HepG2 (cell line): Measurements from ENCODE around the gene CDK5RAP2. TPM values are rescaled to one million over a fixed set of nuclear protein-coding genes. Genes with fewer than 3 reads are reported as not detected.

Experiments used
- ATAC-seq: fragments of 200-7000 bp; cut with Tn5 transposase; 3 replicates; pipeline ENCODE4 v1.9.1; 2020; ENCODE audit warnings: mild to moderate bottlenecking, moderate library complexity
- BruUV-seq: library from RNA; stranded (reverse); fragments of 400-500 nt; replicated peaks from 2 replicates; lab custom pipeline; 2021; lab: Mats Ljungman, UMichigan
- CTCF ChIA-PET: fragments of 300-600 bp; formaldehyde crosslinking; extraction: SDS; loops from one replicate; lab custom pipeline; 2021; ENCODE audit warnings: low total read pairs, inconsistent platforms, low intra/inter-chr PET ratio; lab: Yijun Ruan, JAX
- POLR2A ChIA-PET: fragments of 350-600 bp; sonication (Branson Sonifier 250); formaldehyde crosslinking; loops from one replicate; lab custom pipeline; 2020; ENCODE audit warnings: antibody characterized with exemption, inconsistent platforms; lab: Yijun Ruan, JAX
- DNase-seq: peaks from one replicate; pipeline ENCODE4 v3.0.0-alpha.2; 2015; ENCODE audit warnings: low spot score
- FAIRE-seq: peaks from 3 replicates; lab custom pipeline; 2011; peaks lifted over from hg19 to GRCh38; lab: Jason Lieb, UNC
- H2AFZ ChIP-seq: one replicate; pipeline ENCODE4 v1.6.1; 2011; ENCODE audit warnings: low read length, inconsistent platforms
- H3K27ac ChIP-seq: fragments of 300-600 bp; 3 replicates; pipeline ENCODE4 v1.8.0; 2011; ENCODE audit warnings: mixed run types, mild to moderate bottlenecking, mixed read lengths, low read length, inconsistent platforms; ENCODE audit not compliant: insufficient read depth; ENCODE audit errors: extremely low read length
- H3K27me3 ChIP-seq, 2 experiments: fragments of 200-600 bp in 1 of 2; 2 replicates in 1 of 2; 3 replicates in 1 of 2; pipeline versions ENCODE4 v1.6.0 to v1.8.0; 2011; ENCODE audit warnings: low read length in 2 of 2, mild to moderate bottlenecking in 2 of 2, moderate library complexity in 2 of 2, inconsistent platforms in 1 of 2; ENCODE audit not compliant: insufficient read depth in 2 of 2, control insufficient read depth in 1 of 2
- H3K36me3 ChIP-seq, 2 experiments: fragments of 200-600 bp in 1 of 2; replicated peaks in 1 of 2; 2 replicates in 1 of 2; 3 replicates in 1 of 2; pipeline versions ENCODE4 v1.5.1 to v1.8.0; 2011; ENCODE audit warnings: low read length in 2 of 2, inconsistent platforms in 1 of 2; ENCODE audit not compliant: insufficient read depth in 2 of 2, control insufficient read depth in 1 of 2
- H3K4me1 ChIP-seq: 2 replicates; pipeline ENCODE4 v1.5.1; 2012; ENCODE audit warnings: low read length, inconsistent platforms; ENCODE audit not compliant: insufficient read depth
- H3K4me2 ChIP-seq: 2 replicates; pipeline ENCODE4 v1.6.0; 2011; ENCODE audit warnings: low read depth, low read length, inconsistent platforms
- H3K4me3 ChIP-seq, 3 experiments: fragments of 200-600 bp in 1 of 3; sonication (generic), shearing (Covaris generic) in 1 of 3; replicated peaks in 1 of 3; 2 replicates each; pipeline ENCODE4 v1.5.1; 2011 to 2016; ENCODE audit warnings: low read length in 3 of 3, inconsistent platforms in 2 of 3, low read depth in 2 of 3, mild to moderate bottlenecking in 2 of 3, control low read depth in 1 of 3, mixed read lengths in 1 of 3; ENCODE audit not compliant: insufficient read depth in 1 of 3
- H3K79me2 ChIP-seq: one replicate; pipeline ENCODE4 v1.6.1; 2011; ENCODE audit warnings: low read length, inconsistent platforms; ENCODE audit not compliant: insufficient read depth
- H3K9ac ChIP-seq: 2 replicates; pipeline ENCODE4 v1.6.0; 2011; ENCODE audit warnings: mild to moderate bottlenecking, low read depth, low read length, inconsistent platforms; ENCODE audit not compliant: insufficient read depth
- H3K9me3 ChIP-seq: 2 replicates; pipeline ENCODE4 v1.5.1; 2012; ENCODE audit warnings: mild to moderate bottlenecking, low read length
- H4K20me1 ChIP-seq: 2 replicates; pipeline ENCODE4 v1.6.0; 2011; ENCODE audit warnings: inconsistent platforms, mild to moderate bottlenecking, low read length, moderate library complexity; ENCODE audit not compliant: insufficient read depth
- ATRX ChIP-seq: sonication (generic); formaldehyde crosslinking; IDR thresholded peaks from 2 replicates; pipeline ENCODE4 v1.4.0; 2020; ENCODE audit warnings: missing genetic modification reagents, borderline replicate concordance
- CBX2 ChIP-seq, 2 experiments: fragments of 200-600 bp in 1 of 2; sonication (generic); formaldehyde crosslinking in 1 of 2; IDR thresholded peaks; 2 replicates each; pipeline versions ENCODE4 v1.7.0 to v1.8.1; 2018 to 2022; ENCODE audit warnings: low read depth in 2 of 2, low read length in 1 of 2, mild to moderate bottlenecking in 1 of 2, missing genetic modification reagents in 1 of 2
- GMEB2 ChIP-seq: IDR thresholded peaks from 2 replicates; pipeline ENCODE4 v1.6.1; 2016; ENCODE audit warnings: missing biosample characterization, missing genetic modification reagents, low read depth
- TBP ChIP-seq: sonication (generic); formaldehyde crosslinking; IDR thresholded peaks from 2 replicates; pipeline ENCODE4 v1.5.0; 2020; ENCODE audit warnings: missing genetic modification reagents
- ZHX1 ChIP-seq: sonication (generic); formaldehyde crosslinking; IDR thresholded peaks from 2 replicates; pipeline ENCODE4 v1.8.1; 2022; ENCODE audit warnings: low read depth, mild to moderate bottlenecking, missing genetic modification reagents
- ZNF446 ChIP-seq: sonication (generic); formaldehyde crosslinking; IDR thresholded peaks from 2 replicates; pipeline ENCODE4 v1.5.0; 2020; ENCODE audit warnings: mild to moderate bottlenecking, missing genetic modification reagents
- ZNF468 ChIP-seq: sonication (generic); formaldehyde crosslinking; IDR thresholded peaks from 2 replicates; pipeline ENCODE4 v1.8.0; 2022; ENCODE audit warnings: mild to moderate bottlenecking, moderate library complexity, missing genetic modification reagents
- WGBS: methylation state at CpG from one replicate; pipeline ENCODE4 v1.1.6; 2017; ENCODE audit warnings: low lambda C conversion rate; 5-methylcytosine and 5-hydroxymethylcytosine counted together
- in situ Hi-C: cut with HindIII; loops from 2 replicates; pipeline ENCODE4 v1.10.0; 2017; ENCODE audit warnings: low pct_unique_long_range_greater_than_20kb; ENCODE audit not compliant: extremely low pct_ligation_motif_present
- intact Hi-C: fragments of 100-400 bp; cut with micrococcal nuclease; formaldehyde crosslinking; loops from one replicate; pipeline ENCODE4 v1.10.0; 2022; ENCODE audit not compliant: unreplicated experiment
- polyA plus RNA-seq, 8 experiments: library from polyadenylated mRNA; depleted of rRNA in 3 of 8; stranded (reverse) in 7 of 8; unstranded in 1 of 8; fragments of >200 nt; fragmentation: Illumina TruSeq in 4 of 8; extraction: Trizol in 4 of 8; gene quantifications; 2 replicates each; pipeline versions ENCODE4 v1.2.1 to v1.2.3, GENCODE V29; 2011 to 2016; ENCODE audit warnings: low read depth in 4 of 8, missing spikeins in 1 of 8, mixed read lengths in 1 of 8; ENCODE audit not compliant: insufficient read depth in 1 of 8
- total RNA-seq, 5 experiments: library from RNA; depleted of rRNA; stranded (reverse); fragments of >200 nt; fragmentation: Illumina TruSeq; extraction: Trizol; gene quantifications; 2 replicates each; pipeline ENCODE4 v1.2.3, GENCODE V29; 2016; ENCODE audit warnings: low read depth in 1 of 5
- TF ChIP-seq, protein P1 (sequence below): sonication (generic); formaldehyde crosslinking; IDR thresholded peaks from 2 replicates; pipeline ENCODE4 v1.4.0; 2020; ENCODE audit warnings: missing genetic modification reagents, borderline replicate concordance
- TF ChIP-seq, protein P2 (sequence below): sonication (generic); formaldehyde crosslinking; conservative IDR thresholded peaks from 2 replicates; pipeline ENCODE4 v1.8.1; 2023; ENCODE audit warnings: missing genetic modification reagents
- TF ChIP-seq, protein P3 (sequence below): sonication (generic); formaldehyde crosslinking; IDR thresholded peaks from 2 replicates; pipeline ENCODE4 v1.4.0; 2020; ENCODE audit warnings: missing genetic modification reagents, borderline replicate concordance

Gene CDK5RAP2
- total and polyA plus RNA-seq, 2 of the 13 experiments (the other 11 are each of a cell fraction or from before 2014, with no cell fraction given): 31.8 to 42.2 TPM

- TF ChIP-seq ZHX1 (CRISPR knock-in tag): no peak
- no peak for TF ChIP-seq ZNF468 (CRISPR knock-in tag)
- TF ChIP-seq, protein P1, sequence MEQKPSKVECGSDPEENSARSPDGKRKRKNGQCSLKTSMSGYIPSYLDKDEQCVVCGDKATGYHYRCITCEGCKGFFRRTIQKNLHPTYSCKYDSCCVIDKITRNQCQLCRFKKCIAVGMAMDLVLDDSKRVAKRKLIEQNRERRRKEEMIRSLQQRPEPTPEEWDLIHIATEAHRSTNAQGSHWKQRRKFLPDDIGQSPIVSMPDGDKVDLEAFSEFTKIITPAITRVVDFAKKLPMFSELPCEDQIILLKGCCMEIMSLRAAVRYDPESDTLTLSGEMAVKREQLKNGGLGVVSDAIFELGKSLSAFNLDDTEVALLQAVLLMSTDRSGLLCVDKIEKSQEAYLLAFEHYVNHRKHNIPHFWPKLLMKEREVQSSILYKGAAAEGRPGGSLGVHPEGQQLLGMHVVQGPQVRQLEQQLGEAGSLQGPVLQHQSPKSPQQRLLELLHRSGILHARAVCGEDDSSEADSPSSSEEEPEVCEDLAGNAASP (CRISPR knock-in tag): no peak
- no peak for TF ChIP-seq ZNF446 (CRISPR knock-in tag)
Measured at GRCh38 chr9:120434532-120434931, 145.4 kb downstream of the CDK5RAP2 start (continued).

DNA sequence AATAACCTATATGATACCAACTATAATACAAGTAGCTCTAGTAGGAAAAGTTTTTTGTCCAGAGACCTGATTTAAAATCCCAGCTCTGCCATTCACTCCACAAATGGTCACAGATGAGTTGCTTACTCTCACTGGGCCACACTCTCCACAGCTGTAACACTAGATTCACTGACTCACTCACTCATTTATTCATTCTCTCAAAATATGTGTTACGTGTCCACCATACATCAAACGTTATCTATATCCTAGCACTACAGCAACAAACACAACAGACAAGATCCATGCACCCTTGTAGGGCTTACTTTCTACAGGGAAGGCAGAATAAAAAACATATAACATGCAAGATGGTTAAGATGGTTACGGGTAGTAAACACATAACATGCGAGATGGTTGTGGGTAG lies 146.3 kb downstream of the CDK5RAP2 start:
- TF ChIP-seq, protein P2, sequence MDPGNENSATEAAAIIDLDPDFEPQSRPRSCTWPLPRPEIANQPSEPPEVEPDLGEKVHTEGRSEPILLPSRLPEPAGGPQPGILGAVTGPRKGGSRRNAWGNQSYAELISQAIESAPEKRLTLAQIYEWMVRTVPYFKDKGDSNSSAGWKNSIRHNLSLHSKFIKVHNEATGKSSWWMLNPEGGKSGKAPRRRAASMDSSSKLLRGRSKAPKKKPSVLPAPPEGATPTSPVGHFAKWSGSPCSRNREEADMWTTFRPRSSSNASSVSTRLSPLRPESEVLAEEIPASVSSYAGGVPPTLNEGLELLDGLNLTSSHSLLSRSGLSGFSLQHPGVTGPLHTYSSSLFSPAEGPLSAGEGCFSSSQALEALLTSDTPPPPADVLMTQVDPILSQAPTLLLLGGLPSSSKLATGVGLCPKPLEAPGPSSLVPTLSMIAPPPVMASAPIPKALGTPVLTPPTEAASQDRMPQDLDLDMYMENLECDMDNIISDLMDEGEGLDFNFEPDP (CRISPR knock-in tag): no peak
- TF ChIP-seq ATRX (CRISPR knock-in tag): no peak
- no peak for TF ChIP-seq TBP (CRISPR knock-in tag)
- no peak for TF ChIP-seq CBX2 (IDR thresholded peaks at IDR 0.05; ENCODE audit: low read depth, low read length)
- TF ChIP-seq CBX2 (CRISPR knock-in tag; IDR thresholded peaks at IDR 0.05; ENCODE audit: low read depth): no peak
- TF ChIP-seq, protein P3, sequence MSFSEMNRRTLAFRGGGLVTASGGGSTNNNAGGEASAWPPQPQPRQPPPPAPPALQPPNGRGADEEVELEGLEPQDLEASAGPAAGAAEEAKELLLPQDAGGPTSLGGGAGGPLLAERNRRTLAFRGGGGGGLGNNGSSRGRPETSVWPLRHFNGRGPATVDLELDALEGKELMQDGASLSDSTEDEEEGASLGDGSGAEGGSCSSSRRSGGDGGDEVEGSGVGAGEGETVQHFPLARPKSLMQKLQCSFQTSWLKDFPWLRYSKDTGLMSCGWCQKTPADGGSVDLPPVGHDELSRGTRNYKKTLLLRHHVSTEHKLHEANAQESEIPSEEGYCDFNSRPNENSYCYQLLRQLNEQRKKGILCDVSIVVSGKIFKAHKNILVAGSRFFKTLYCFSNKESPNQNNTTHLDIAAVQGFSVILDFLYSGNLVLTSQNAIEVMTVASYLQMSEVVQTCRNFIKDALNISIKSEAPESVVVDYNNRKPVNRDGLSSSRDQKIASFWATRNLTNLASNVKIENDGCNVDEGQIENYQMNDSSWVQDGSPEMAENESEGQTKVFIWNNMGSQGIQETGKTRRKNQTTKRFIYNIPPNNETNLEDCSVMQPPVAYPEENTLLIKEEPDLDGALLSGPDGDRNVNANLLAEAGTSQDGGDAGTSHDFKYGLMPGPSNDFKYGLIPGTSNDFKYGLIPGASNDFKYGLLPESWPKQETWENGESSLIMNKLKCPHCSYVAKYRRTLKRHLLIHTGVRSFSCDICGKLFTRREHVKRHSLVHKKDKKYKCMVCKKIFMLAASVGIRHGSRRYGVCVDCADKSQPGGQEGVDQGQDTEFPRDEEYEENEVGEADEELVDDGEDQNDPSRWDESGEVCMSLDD (CRISPR knock-in tag): no peak
- no peak for TF ChIP-seq GMEB2 (CRISPR knock-in tag)
- TF ChIP-seq, all 625 proteins: peak for 0
- FAIRE-seq (no peak), ATAC-seq (no peak), DNase-seq (no peak)
- Histone ChIP-seq H3K27ac (no peak overlapping the region), H3K9ac (no peak overlapping the region), H3K4me1 (no peaks in the 10 kb centered on the region), H2AFZ (no peak overlapping the region), H3K79me2 (no peaks in the 10 kb centered on the region), H3K9me3 (no peaks in the 10 kb centered on the region), H3K36me3 (peaks cover 24 to 64% of the 10 kb centered on the region in 2 experiments), H3K4me3 (no peak overlapping the region), H3K27me3 (no peaks in the 10 kb centered on the region), H3K4me2 (no peak overlapping the region), H4K20me1 (no peaks in the 10 kb centered on the region)
- CTCF ChIA-PET: no interaction called here
- intact Hi-C loops (no loop called here), in situ Hi-C loops (no loop called here)
- no TSS peak for BruUV-seq
- POLR2A ChIA-PET: no interaction called here
- 96% methylated on average over 4 of the region's 4 CpGs for WGBS
